ENCODE data around the gene PIK3AP1.

The PIK3AP1 gene

GRCh38 chr10:96687317-96688012 lies 32.8 kb downstream of the PIK3AP1 start:
- peak overlapping the region; percentile 54 for H3K27ac ChIP-seq (ENCODE audit: low read depth, low read length, poor library complexity, severe bottlenecking)
- no peak for TF ChIP-seq CTCF (IDR thresholded peaks at IDR 0.05; ENCODE audit: low read length)
- peaks cover 62% of the 10 kb centered on the region for H3K4me1 ChIP-seq (ENCODE audit: insufficient read depth, low read length, severe bottlenecking)
- H3K4me2 ChIP-seq (ENCODE audit: low read length) = peak overlapping the region; percentile 39; the same call in 1 of the 2 replicates
- H3K36me3 ChIP-seq (ENCODE audit: insufficient read depth, low read length) = peaks cover 38% of the 10 kb centered on the region
- H3K9me3 ChIP-seq (ENCODE audit: low read length) = no peaks in the 10 kb centered on the region
- no peak overlapping the region for H2AFZ ChIP-seq (ENCODE audit: low read length)
- no peaks in the 10 kb centered on the region for H3K27me3 ChIP-seq (ENCODE audit: insufficient read depth, low read length)
- no peak overlapping the region for H3K4me3 ChIP-seq (ENCODE audit: low read depth, low read length, poor library complexity, severe bottlenecking)
- H3F3A ChIP-seq (ENCODE audit: insufficient read depth, low read length) = no peaks in the 10 kb centered on the region
- no peaks in the 10 kb centered on the region for H3K9me2 ChIP-seq (ENCODE audit: low read depth, low read length)
- H4K20me1 ChIP-seq (ENCODE audit: insufficient read depth, low read length) = no peaks in the 10 kb centered on the region
- no peak overlapping the region for H3K9ac ChIP-seq (ENCODE audit: low read length)
- H3K79me2 ChIP-seq (ENCODE audit: insufficient read depth, low read length) = peaks cover 90% of the 10 kb centered on the region

DNA sequence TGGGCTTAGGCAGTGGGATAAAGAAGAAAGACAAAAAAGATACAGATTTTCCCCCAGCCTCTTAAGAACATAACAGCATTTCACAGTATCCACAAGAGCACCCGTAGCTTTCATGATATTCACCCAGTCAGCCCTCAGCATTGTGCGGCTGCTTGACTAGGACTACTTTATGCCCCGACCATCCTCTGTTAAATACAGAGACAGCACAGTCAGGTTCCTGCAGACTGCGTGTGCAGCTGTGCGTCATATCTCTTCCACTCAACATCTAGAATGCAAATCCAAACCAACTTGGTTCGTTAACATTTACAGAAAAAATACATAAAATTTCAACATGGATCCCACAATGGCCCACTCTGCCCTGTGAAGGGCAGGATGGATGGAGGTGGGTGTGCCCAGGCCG lies 33.8 kb downstream of the PIK3AP1 start:
- Histone ChIP-seq H3K36me3 (ENCODE audit: insufficient read depth, low read length) (peaks cover 44% of the 10 kb centered on the region), H3K4me1 (ENCODE audit: insufficient read depth, low read length, severe bottlenecking) (peaks cover 65% of the 10 kb centered on the region), H3K9me3 (ENCODE audit: low read length) (no peaks in the 10 kb centered on the region), H3K9ac (ENCODE audit: low read length) (no peak overlapping the region; the same call in 1 of the 2 replicates), H3K27me3 (ENCODE audit: insufficient read depth, low read length) (no peaks in the 10 kb centered on the region), H3K4me2 (ENCODE audit: low read length) (peak overlapping the region; percentile 41), H2AFZ (ENCODE audit: low read length) (no peak overlapping the region), H3K9me2 (ENCODE audit: low read depth, low read length) (no peaks in the 10 kb centered on the region), H3K4me3 (ENCODE audit: low read depth, low read length, poor library complexity, severe bottlenecking) (peak overlapping the region; percentile 17), H3F3A (ENCODE audit: insufficient read depth, low read length) (no peaks in the 10 kb centered on the region), H4K20me1 (ENCODE audit: insufficient read depth, low read length) (no peaks in the 10 kb centered on the region), H3K79me2 (ENCODE audit: insufficient read depth, low read length) (peaks cover 92% of the 10 kb centered on the region), H3K27ac (ENCODE audit: low read depth, low read length, poor library complexity, severe bottlenecking) (peak overlapping the region; percentile 40)
- no peak for TF ChIP-seq CTCF (IDR thresholded peaks at IDR 0.05; ENCODE audit: low read length)
- TF ChIP-seq EZH2 (IDR thresholded peaks at IDR 0.05; ENCODE audit: borderline replicate concordance, low read length) = no peak

- no peak overlapping the region for H3K4me3 ChIP-seq (ENCODE audit: low read depth, low read length, poor library complexity, severe bottlenecking)
- no peak overlapping the region; the same call in 1 of the 2 replicates for H3K9ac ChIP-seq (ENCODE audit: low read length)
- H3K36me3 ChIP-seq (ENCODE audit: insufficient read depth, low read length) = peaks cover 44% of the 10 kb centered on the region
- peaks cover 67% of the 10 kb centered on the region for H3K4me1 ChIP-seq (ENCODE audit: insufficient read depth, low read length, severe bottlenecking)
- H3K79me2 ChIP-seq (ENCODE audit: insufficient read depth, low read length) = peaks cover 91% of the 10 kb centered on the region
- no peak for TF ChIP-seq EZH2 (IDR thresholded peaks at IDR 0.05; ENCODE audit: borderline replicate concordance, low read length)
- TF ChIP-seq CTCF (IDR thresholded peaks at IDR 0.05; ENCODE audit: low read length) = no peak
- H3F3A ChIP-seq (ENCODE audit: insufficient read depth, low read length) = 0 out of 2 replicates have a peak, but pooled peaks cover 3% of the 10 kb centered on the region
- no peaks in the 10 kb centered on the region for H4K20me1 ChIP-seq (ENCODE audit: insufficient read depth, low read length)
- H3K27me3 ChIP-seq (ENCODE audit: insufficient read depth, low read length) = no peaks in the 10 kb centered on the region
- H3K9me3 ChIP-seq (ENCODE audit: low read length) = no peaks in the 10 kb centered on the region
- no peak overlapping the region for H2AFZ ChIP-seq (ENCODE audit: low read length)
- peak overlapping the region; percentile 17 for H3K27ac ChIP-seq (ENCODE audit: low read depth, low read length, poor library complexity, severe bottlenecking)
- H3K4me2 ChIP-seq (ENCODE audit: low read length) = no peak overlapping the region
- no peaks in the 10 kb centered on the region for H3K9me2 ChIP-seq (ENCODE audit: low read depth, low read length)
Observed at GRCh38 chr10:96685306-96685705, 35.0 kb downstream of the PIK3AP1 start.
